Measurements from ENCODE around the gene AP1G2.
"Not testable (repeated sequence)": the region's sequence is repeated elsewhere in the genome, so short reads cannot be mapped to it uniquely, and the experiment has no call there.

The AP1G2 gene

GRCh38 chr14:23539248-23540140, 28.1 kb downstream of the AP1G2 start:
- DNase-seq (ENCODE audit: low read depth in 3 of 3), result no peak

DNA sequence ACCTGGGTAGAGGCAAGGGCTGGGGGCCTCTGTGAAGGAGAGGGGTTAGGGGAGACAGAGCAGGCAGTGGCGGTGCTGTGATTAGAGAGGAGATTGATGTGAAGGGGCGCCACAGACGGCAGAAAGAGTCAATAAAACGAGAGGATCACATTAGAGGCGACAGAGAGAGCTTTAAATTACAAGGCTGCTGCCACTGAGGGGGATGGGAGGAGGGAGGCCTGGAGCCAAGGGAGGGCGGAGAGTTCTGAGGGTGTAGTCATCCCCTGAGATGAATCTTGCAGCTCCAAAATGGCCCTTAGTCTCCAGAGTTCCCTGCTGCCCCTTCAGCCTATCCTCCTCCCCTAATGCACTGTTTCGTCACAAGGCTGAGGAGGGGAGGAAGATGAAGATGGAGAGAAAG, 28.8 kb downstream of the AP1G2 start:
- no peak for DNase-seq (ENCODE audit: low read depth in 3 of 3)

DNA sequence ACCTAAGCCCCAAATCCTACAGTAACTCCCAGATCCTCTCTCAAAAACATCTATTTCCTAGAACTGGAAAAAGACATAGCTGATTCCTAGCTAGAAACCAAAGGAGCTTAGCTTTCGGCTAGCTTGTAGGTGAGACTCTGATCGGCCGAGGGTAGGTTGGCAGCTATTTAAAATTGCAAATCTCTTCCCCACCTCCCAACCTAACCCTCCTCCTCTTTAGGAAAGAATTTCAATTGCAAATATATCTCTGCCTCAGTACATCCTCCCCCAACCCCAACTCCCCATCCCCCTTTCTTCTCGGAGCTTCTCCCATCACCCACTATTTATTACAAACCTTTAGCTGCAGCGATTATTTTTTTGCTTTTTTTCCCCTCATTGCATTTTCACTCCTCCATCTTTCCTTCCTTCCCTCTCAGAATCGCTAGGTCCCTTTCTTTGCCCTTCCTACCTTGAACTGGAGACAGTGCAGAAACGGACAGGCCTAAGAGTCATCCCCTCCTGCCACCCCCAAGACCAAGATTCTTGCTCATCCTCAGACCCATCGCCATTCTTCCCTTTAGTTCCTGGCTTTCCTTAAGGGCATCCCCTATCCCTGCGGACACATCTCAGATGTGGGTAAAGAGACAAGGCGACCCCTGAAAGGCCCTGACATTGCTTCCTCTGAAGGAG, 29.4 kb downstream of the AP1G2 start:
- no peak for DNase-seq (ENCODE audit: low read depth in 3 of 3)

DNA sequence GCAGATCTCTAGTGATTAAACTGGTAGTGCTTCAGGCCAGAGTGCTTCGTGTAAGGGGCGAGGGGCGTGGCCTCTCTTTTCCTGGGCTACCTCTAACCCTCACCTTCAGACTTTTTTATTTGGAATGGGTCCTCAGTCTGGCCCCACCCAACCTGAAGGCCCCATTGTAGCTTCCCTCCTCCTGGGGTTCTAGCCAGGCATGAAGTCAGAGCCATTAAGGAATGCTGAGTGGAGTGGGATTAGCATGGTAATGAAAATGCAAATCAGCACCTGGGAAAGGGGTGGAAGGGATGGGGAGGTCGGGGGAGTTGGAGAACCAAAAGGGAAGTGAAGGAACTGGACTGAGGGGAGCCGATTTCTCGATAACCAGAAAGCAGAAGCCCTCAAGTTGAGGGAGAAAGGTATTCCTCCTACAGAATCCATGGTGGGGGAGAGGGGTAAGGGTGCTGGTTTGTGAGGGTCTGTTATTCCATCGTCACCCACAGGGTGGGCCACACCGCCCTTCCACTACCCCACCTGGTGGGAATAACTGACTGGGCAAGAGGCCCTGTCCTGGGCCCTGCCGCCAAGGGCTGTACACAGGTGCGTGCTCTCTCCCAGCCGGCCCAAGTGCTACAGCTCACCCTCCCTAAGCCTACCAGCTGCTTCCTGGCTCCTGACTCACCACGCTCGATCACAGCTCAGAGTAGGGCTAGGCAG, 30.1 kb downstream of the AP1G2 start:
- DNase-seq (ENCODE audit: low read depth in 3 of 3), result no peak

DNA sequence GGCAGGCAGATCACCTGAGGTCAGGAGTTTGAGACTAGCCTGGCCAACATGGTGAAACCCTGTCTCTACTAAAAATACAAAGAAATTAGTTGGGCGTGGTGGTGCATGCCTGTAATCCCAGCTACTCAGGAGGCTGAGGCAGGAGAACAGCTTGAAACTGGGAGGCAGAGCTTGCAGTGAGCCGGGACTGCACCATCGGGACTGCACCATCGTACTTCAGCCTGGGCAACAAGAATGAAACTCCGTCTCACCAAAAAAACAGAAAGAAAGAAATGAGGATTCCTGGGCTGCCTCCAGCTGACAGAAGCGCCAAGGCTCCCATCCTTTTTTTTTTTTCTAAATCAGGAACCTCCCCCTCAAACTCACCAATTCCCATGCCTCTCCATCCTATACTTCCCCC, 30.7 kb downstream of the AP1G2 start:
- not testable (repeated sequence) for DNase-seq (ENCODE audit: low read depth in 3 of 3)

DNA sequence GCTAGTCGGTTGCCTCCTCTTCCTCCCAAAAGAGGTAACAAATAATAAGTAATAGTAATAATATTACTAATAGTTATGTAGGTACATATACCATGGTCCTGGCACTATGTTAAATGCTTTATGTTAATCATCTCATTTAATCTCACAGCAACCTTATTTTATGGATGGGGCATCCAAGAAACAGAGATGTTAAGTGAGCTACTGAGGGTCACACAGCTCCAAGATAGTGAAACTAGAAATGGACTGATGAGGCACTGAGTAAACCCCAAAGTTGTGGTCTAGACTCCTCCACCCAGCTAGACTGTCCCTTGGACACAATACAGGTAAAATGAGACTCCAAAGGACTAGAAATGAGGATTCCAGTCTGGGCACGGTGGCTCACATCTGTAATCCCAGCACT, 31.1 kb downstream of the AP1G2 start:
- DNase-seq (ENCODE audit: low read depth in 3 of 3), result no peak

DNA sequence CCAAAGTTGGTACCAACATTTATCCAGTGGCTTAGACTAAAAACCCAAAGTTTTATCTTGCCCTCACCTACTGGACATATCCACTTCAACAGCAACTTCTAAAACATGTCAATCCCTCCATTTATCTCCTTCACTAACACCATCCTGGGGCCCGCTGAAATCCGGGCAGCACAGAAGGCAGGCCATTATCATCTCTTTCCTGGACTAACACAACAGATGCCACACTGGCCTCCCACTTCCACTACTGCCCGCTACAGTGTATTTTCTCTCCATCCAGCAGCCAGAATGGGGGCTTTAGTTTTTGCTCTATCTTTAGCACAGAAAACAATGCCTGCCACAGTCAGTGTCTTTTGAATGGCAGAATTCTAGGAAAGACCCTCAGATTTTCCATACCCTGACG, 31.6 kb downstream of the AP1G2 start:
- DNase-seq (ENCODE audit: low read depth in 3 of 3), result no peak

- no peak for DNase-seq (ENCODE audit: low read depth in 3 of 3)
These were observed 33.7 kb downstream of the AP1G2 start for GRCh38 chr14:23533652-23534435.

- DNase-seq (ENCODE audit: low read depth in 3 of 3), result no peak
These were observed 34.9 kb downstream of the AP1G2 start for GRCh38 chr14:23532658-23533057.

- DNase-seq (ENCODE audit: low read depth in 3 of 3), result no peak
These were observed 36.2 kb downstream of the AP1G2 start for GRCh38 chr14:23531391-23531790.

DNA sequence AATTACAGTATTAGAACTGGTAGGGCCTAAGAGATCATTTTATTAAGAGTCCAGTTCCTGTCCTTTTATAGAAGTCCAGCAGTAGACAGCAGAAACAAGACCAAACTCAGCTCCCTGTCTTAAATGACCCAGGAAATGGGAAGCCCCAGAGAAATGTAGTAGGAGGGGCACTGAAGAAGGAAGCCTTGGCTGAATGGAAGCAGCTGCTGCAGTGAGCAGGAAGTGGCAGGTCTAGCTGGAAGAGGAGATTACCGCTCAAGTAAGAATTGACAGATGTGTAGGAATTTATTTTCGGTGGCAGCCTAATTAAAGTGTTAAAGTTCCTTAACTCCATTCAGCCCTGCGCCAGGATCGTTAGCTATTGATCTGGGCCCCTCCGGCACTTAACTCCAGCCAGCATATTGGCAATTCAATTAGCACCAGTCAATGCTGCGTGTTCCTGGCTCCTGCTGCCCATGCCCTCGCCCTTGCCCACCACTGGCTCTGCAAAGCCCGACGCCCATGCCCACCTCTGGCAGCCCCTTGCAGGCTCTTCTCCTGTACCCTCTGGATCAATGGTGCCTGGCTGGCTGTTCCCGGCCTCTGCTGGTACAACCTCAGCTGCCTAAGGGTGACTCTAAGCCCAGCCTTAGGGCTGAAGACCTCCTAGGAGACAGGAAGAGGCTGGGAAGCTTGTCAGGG, 37.1 kb downstream of the AP1G2 start:
- DNase-seq (ENCODE audit: low read depth in 3 of 3), result no peak

DNA sequence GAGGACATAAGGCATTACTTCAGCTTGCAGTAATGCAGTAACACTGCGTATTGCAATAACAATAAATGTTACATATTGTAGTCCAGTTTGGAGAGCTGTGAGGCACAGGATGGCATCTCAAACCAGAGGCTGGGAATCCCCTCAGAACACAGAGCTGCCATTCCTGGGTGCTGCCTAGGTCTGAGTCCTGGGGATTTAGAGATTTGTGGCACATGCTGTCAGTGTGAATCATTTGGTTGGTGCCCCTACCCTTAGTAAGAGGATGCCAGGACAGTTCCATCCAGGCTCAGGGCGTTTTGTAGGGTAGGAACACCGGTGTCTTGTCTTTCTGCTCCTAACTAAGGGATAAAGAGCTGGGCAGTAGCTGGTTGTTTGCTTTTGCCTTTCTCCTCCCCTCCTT, 38.6 kb downstream of the AP1G2 start:
- no peak for DNase-seq (ENCODE audit: low read depth in 3 of 3)

DNA sequence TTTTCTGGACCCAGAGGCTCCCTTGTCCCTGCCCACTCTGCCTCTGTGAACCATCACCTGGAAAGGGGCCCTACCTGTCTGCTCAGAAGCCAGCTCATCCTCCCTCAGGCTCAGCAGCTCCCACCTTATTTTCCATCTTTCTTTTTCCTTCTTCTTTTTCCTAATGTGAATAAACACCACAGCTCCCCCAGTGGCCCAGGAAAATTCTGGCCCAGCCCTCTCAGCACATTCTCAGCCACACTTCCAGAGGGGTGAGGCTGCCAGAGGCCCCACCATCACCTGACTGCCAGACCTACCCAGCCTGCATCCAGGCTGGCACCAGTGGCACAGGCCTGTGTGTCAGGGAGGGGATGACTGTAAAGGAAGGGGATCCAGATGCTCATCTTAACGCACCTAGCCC, 39.0 kb downstream of the AP1G2 start:
- DNase-seq (ENCODE audit: low read depth in 3 of 3), result no peak

DNA sequence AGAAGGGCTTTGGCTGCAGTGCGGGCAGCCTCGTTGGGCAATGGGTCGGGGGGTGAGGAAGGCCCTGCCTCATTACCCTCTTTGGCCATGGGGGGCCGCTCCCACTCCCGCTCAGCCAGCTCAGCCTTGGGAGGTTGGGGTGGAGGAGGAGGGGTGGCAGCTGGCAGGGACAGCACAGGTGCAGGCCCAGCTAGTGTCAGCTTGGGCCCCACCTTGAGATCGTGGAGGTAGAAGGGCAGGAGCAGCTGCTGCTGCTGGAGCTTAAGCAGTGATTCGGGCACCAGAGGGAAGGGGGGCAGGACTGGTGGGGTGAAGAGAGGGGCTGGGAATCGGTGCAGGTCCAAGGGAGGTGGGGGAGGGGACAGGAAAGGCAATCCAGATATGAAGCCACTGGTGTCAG, 42.0 kb downstream of the AP1G2 start:
- DNase-seq (ENCODE audit: low read depth in 3 of 3), result no peak

DNA sequence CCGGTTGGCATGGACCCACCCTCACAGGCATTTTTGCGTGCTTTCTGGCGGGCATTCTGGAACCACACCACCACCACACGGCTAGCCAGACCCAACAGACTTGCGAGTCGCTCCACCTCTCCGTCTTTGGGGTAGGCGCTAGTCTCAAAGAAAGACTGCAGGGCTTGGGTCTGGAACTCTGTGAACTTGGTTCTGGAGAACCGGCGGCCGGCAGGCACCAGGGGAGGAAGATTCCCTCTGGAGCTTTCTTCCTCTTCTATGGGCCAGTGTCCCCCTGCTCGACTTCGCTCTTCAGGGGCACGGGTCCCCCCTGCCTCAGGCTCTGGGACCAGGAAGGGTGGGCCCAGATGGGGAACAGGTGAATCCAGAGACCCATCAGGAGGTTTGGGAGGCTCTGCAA, 42.6 kb downstream of the AP1G2 start:
- DNase-seq (ENCODE audit: low read depth in 3 of 3), result no peak

DNA sequence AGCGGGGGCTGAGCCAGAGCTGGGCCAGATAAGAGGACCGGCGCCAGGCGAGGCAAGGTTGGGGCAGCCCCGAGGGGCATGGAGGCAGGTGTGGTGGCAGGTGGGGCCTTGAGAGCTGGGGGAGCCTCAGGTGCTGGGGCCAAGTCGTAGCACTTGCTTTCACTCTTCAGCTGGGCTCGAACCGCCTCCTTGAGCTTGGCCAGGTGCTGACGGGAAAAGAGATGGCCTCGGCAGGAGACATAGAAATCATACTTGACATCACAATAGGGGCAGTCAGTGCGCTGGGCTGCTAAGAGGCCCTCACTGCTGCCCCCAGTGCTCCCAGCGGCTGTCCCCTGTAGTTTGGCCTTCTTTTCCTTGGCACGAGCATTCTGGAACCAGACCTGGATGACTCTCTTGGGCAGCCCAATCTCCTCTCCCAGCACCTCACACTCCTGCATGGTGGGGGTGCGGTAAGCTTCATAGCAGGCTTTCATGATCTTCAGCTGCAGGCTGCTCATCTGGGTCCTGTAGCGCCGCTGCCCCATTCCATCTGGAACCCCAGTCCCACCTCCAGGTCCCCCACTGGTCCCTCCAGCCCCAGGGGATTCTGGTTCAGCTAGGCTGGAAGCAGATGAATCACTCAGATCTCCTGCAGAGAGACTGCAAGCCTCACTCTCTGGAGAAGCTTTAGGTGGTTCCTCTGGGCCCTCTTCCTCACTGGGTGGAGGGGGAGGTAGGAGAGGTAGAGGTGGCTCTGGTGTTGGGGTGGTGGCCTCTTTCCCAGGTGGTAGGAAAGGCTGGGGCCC, 44.2 kb downstream of the AP1G2 start:
- no peak for DNase-seq (ENCODE audit: low read depth in 3 of 3)

- DNase-seq (ENCODE audit: low read depth in 3 of 3), result no peak
These were observed 44.9 kb downstream of the AP1G2 start for GRCh38 chr14:23522643-23523198.

DNA sequence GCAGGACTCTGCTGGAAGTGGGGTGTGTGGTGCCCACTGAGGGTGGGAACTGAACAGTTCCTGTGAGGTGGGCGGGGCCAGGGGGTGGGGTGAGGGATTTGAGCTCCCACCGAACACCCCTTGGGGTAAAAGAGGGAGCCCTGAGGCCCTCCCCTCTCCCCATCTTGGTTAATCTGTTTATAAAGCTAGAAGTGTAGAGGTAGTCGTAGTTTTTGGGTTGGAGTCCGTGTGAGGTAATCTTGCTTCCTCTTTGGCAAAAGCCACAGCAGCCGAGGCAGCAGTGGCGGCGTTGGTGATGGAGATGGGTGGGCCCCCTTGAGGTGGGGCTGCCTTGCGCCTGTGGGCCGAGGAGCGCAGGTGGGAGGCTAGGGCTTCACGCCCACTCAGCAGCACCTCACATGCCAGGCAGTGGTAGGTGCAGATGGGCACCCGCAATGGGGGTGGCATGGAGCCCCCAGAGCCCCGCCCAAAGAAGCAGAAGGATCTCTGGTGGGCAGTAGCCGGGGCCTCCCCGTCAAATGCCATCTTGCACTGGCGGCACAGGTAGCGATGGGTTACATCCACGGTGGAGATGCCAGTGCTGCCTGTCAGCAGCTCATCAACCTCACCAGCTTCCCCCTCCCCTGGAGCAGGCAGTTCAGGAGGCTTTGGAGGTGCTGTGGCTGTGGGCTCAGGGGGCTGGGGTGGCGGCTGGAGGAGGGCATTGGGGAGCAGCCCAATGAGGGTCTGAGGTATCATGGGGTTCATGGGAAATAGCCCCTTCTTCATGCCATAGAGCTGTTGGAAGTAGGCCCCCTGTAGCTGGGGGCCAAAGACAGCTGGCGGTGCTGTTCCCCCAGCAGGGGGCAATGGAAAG, 45.6 kb downstream of the AP1G2 start:
- DNase-seq (ENCODE audit: low read depth in 3 of 3), result no peak

DNA sequence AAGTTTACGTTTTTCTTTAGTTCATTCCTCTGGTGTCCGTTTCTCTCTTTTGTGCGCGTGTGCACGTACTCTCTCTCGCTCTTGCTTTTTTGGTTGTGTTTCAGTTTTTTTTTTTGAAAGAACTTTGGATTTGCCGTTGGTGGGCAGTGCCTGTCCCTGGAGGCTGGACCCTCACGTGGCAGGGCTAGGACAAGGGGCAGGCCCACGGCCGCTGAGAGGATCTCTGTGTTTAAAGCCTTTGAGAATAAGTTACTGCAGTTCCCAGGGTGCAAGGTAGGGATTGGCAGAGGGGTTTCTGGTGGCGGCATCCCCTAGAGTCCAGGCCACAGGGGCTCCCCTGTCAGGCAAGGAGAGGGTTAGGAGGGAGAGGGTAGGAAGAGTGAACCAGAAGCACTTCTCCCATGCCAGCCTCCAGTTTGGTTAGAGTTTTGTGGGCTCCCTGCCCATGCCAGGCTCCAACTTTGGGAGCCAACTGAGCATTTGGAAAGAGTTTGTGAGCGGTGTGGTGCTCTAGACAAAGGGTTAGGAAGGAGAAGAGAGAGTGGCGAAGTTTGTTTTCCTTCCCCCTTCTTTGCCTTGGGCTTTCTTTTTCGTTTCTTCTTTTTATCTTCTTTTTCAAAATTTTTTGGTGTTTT, 46.6 kb downstream of the AP1G2 start:
- no peak for DNase-seq (ENCODE audit: low read depth in 3 of 3)

Measured in stimulated activated CD4-positive, alpha-beta T cell treated with anti-CD3 and anti-CD28 coated beads, TNF-alpha, amount 100 ng/mL, for 24 hours (primary cell).